ENCODE results near the gene RTF1.
"Not testable (repeated sequence)": the region's sequence is repeated elsewhere in the genome, so short reads cannot be mapped to it uniquely, and the experiment has no call there.

The RTF1 gene

GRCh38 chr15:41417418-41418195 lies 712 bp downstream of the RTF1 start:
- Mint-ChIP-seq H3K9me3 (no peaks in the 10 kb centered on the region), H3K4me1 (peaks cover 44% of the 10 kb centered on the region), H3K4me3 (peak overlapping the region; percentile 91), H3K36me3 (peaks cover 5% of the 10 kb centered on the region), H3K27me3 (peaks cover 4% of the 10 kb centered on the region), H3K27ac (peak overlapping the region; percentile 90)
- CTCF ChIA-PET: interaction anchor here (0.6 kb wide), 1 partner anchor 18 kb away, joined by 3 read pairs; no protein-coding TSS in a partner anchor
- peak; percentile 62 for DNase-seq

- CTCF ChIA-PET: no interaction called here
- no peaks in the 10 kb centered on the region for H3K9me3 Mint-ChIP-seq
- no peak for DNase-seq
- H3K27me3 Mint-ChIP-seq: no peaks in the 10 kb centered on the region
- H3K4me1 Mint-ChIP-seq: peaks cover 37% of the 10 kb centered on the region
- H3K36me3 Mint-ChIP-seq: peaks cover 13% of the 10 kb centered on the region
- H3K4me3 Mint-ChIP-seq: peak overlapping the region; percentile 8
- peak overlapping the region; percentile 93 for H3K27ac Mint-ChIP-seq
Measured at GRCh38 chr15:41423979-41424659, 7.2 kb downstream of the RTF1 start.

GRCh38 chr15:41424809-41425208 lies 7.9 kb downstream of the RTF1 start:
- H3K4me3 Mint-ChIP-seq: peak overlapping the region; percentile 8
- H3K27me3 Mint-ChIP-seq: no peaks in the 10 kb centered on the region
- peaks cover 39% of the 10 kb centered on the region for H3K4me1 Mint-ChIP-seq
- CTCF ChIA-PET: no interaction called here
- peak overlapping the region; percentile 93 for H3K27ac Mint-ChIP-seq
- H3K36me3 Mint-ChIP-seq: peaks cover 13% of the 10 kb centered on the region
- H3K9me3 Mint-ChIP-seq: no peaks in the 10 kb centered on the region
- no peak for DNase-seq

- H3K27me3 Mint-ChIP-seq, H3K27ac Mint-ChIP-seq, H3K9me3 Mint-ChIP-seq, DNase-seq, CTCF ChIA-PET, H3K4me3 Mint-ChIP-seq: not testable (repeated sequence)
- Mint-ChIP-seq H3K4me1 (peaks cover 35% of the 10 kb centered on the region), H3K36me3 (peaks cover 13% of the 10 kb centered on the region)
Measured at GRCh38 chr15:41425907-41426306, 9.0 kb downstream of the RTF1 start.

GRCh38 chr15:41429003-41429890 lies 12.4 kb downstream of the RTF1 start:
- peak overlapping the region; percentile 85 for H3K27ac Mint-ChIP-seq
- DNase-seq: peak; percentile 23
- CTCF ChIA-PET: interaction anchor here (0.7 kb wide), 2 partner anchors 36 to 102 kb away, joined by 3 to 4 read pairs; no protein-coding TSS in a partner anchor
- H3K4me1 Mint-ChIP-seq: peaks cover 27% of the 10 kb centered on the region
- peaks cover 10% of the 10 kb centered on the region for H3K36me3 Mint-ChIP-seq
- H3K27me3 Mint-ChIP-seq: no peaks in the 10 kb centered on the region
- peak overlapping the region; percentile 0 for H3K4me3 Mint-ChIP-seq
- H3K9me3 Mint-ChIP-seq: no peaks in the 10 kb centered on the region

- peaks cover 19% of the 10 kb centered on the region for H3K4me1 Mint-ChIP-seq
- H3K36me3 Mint-ChIP-seq: peaks cover 10% of the 10 kb centered on the region
- H3K9me3 Mint-ChIP-seq: no peaks in the 10 kb centered on the region
- no peak overlapping the region for H3K27ac Mint-ChIP-seq
- H3K4me3 Mint-ChIP-seq: no peak overlapping the region
- CTCF ChIA-PET: no interaction called here
- DNase-seq: no peak
- H3K27me3 Mint-ChIP-seq: no peaks in the 10 kb centered on the region
Measured at GRCh38 chr15:41435037-41435786, 18.3 kb downstream of the RTF1 start.

GRCh38 chr15:41437448-41437847 lies 20.6 kb downstream of the RTF1 start:
- Mint-ChIP-seq H3K36me3 (peaks cover 18% of the 10 kb centered on the region), H3K27ac (no peak overlapping the region), H3K27me3 (no peaks in the 10 kb centered on the region), H3K9me3 (no peaks in the 10 kb centered on the region), H3K4me1 (peaks cover 18% of the 10 kb centered on the region), H3K4me3 (no peak overlapping the region)
- CTCF ChIA-PET: no interaction called here
- DNase-seq: no peak

GRCh38 chr15:41438206-41438605 lies 21.3 kb downstream of the RTF1 start:
- CTCF ChIA-PET: no interaction called here
- Mint-ChIP-seq H3K27ac (no peak overlapping the region), H3K4me1 (peaks cover 23% of the 10 kb centered on the region), H3K36me3 (peaks cover 19% of the 10 kb centered on the region), H3K27me3 (no peaks in the 10 kb centered on the region), H3K9me3 (no peaks in the 10 kb centered on the region), H3K4me3 (no peak overlapping the region)
- DNase-seq: no peak

- H3K27ac Mint-ChIP-seq, DNase-seq, CTCF ChIA-PET, H3K27me3 Mint-ChIP-seq, H3K4me3 Mint-ChIP-seq, H3K9me3 Mint-ChIP-seq: not testable (repeated sequence)
- Mint-ChIP-seq H3K4me1 (peaks cover 28% of the 10 kb centered on the region), H3K36me3 (peaks cover 21% of the 10 kb centered on the region)
Measured at GRCh38 chr15:41438745-41439144, 21.9 kb downstream of the RTF1 start.

GRCh38 chr15:41443275-41443674 lies 26.4 kb downstream of the RTF1 start:
- no peak overlapping the region for H3K4me3 Mint-ChIP-seq

GRCh38 chr15:41445399-41445798 lies 28.5 kb downstream of the RTF1 start:
- Mint-ChIP-seq H3K27ac (peak overlapping the region; percentile 28), H3K4me3 (no peak overlapping the region), H3K4me1 (peaks cover 26% of the 10 kb centered on the region), H3K27me3 (no peaks in the 10 kb centered on the region), H3K9me3 (no peaks in the 10 kb centered on the region), H3K36me3 (peaks cover 17% of the 10 kb centered on the region)
- CTCF ChIA-PET: interaction anchor here (0.7 kb wide), 1 partner anchor 696 kb away, joined by 3 read pairs; no protein-coding TSS in a partner anchor
- DNase-seq: no peak

More at GRCh38 chr15:41443275-41443674, 26.4 kb downstream of the RTF1 start:
- Mint-ChIP-seq H3K9me3 (no peaks in the 10 kb centered on the region), H3K36me3 (peaks cover 21% of the 10 kb centered on the region), H3K27me3 (no peaks in the 10 kb centered on the region), H3K4me1 (peaks cover 26% of the 10 kb centered on the region), H3K27ac (peak overlapping the region; percentile 66)
- peak; percentile 52 for DNase-seq
- CTCF ChIA-PET: interaction anchor here (0.6 to 1.6 kb wide), 3 partner anchors 22 to 280 kb away, joined by 3 to 4 read pairs (median 4); no protein-coding TSS in a partner anchor

GRCh38 chr15:41462084-41462795 lies 45.3 kb downstream of the RTF1 start:
- no peak overlapping the region for H3K27ac Mint-ChIP-seq
- CTCF ChIA-PET: interaction anchor here (1.4 kb wide), 1 partner anchor 349 kb away, joined by 3 read pairs; no protein-coding TSS in a partner anchor

More at GRCh38 chr15:41462084-41462795, 45.3 kb downstream of the RTF1 start:
- Mint-ChIP-seq H3K36me3 (peaks cover 36% of the 10 kb centered on the region), H3K4me1 (no peaks in the 10 kb centered on the region), H3K9me3 (no peaks in the 10 kb centered on the region), H3K4me3 (no peak overlapping the region), H3K27me3 (no peaks in the 10 kb centered on the region)
- DNase-seq: no peak

Measured in activated naive CD4-positive, alpha-beta T cell treated with anti-CD3 and anti-CD28 coated beads, Interleukin-2, amount 10 ng/mL, durations not matched to agents 7 days and 5 days (primary cell).